ENCODE measurements around the gene HRH1. TPM values are rescaled to one million over a fixed set of nuclear protein-coding genes. Genes with fewer than 3 reads are reported as not detected.

Gene HRH1
- total RNA-seq, 1 donor from 2014 or later, result 6.2 TPM

DNA sequence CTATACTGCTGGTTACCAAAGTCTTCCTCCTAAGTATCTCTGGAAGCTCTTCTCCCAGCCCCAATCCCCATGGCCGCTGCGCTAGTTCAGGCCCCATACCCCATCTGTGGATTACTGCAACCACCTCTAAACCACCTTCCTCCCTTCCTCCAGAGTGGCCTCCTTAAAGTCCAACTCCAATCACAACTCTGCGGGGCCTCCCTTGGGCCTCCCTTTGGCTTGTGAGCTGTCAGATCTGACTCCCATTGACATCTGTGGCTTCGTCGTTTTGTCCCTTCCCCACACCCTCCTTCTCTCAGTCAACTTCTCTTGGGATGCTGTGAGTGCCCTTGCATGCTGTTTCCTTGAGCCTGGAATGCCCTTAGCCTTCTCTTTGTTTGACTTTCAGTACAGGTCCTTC, 9.3 kb upstream of the HRH1 start:
- peak in 1 of 2 donors; percentile 58 for DNase-seq (ENCODE audit: low spot score in 2 of 2)
- intact Hi-C loops (cut with DNase I), result no loop called here
- no peak overlapping the region for H3K4me3 ChIP-seq
- H3K36me3 ChIP-seq, result no peaks in the 10 kb centered on the region
- peaks cover 0 to 7% of the 10 kb centered on the region in 2 donors for H3K4me1 ChIP-seq
- H3K9me3 ChIP-seq, result no peaks in the 10 kb centered on the region
- peak overlapping the region; percentile 29 to 66 for H3K27ac ChIP-seq
- TF ChIP-seq, protein P1, sequence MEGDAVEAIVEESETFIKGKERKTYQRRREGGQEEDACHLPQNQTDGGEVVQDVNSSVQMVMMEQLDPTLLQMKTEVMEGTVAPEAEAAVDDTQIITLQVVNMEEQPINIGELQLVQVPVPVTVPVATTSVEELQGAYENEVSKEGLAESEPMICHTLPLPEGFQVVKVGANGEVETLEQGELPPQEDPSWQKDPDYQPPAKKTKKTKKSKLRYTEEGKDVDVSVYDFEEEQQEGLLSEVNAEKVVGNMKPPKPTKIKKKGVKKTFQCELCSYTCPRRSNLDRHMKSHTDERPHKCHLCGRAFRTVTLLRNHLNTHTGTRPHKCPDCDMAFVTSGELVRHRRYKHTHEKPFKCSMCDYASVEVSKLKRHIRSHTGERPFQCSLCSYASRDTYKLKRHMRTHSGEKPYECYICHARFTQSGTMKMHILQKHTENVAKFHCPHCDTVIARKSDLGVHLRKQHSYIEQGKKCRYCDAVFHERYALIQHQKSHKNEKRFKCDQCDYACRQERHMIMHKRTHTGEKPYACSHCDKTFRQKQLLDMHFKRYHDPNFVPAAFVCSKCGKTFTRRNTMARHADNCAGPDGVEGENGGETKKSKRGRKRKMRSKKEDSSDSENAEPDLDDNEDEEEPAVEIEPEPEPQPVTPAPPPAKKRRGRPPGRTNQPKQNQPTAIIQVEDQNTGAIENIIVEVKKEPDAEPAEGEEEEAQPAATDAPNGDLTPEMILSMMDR (IDR thresholded peaks at IDR 0.05), result no peak
- H3K27me3 ChIP-seq, result no peaks in the 10 kb centered on the region

- intact Hi-C loops (cut with DNase I), result no loop called here
- peak in 1 of 2 donors; percentile 9 for DNase-seq (ENCODE audit: low spot score in 2 of 2)
- no peak overlapping the region for H3K4me3 ChIP-seq
- no peaks in the 10 kb centered on the region for H3K36me3 ChIP-seq
- TF ChIP-seq, protein P1 (IDR thresholded peaks at IDR 0.05), result no peak
- H3K4me1 ChIP-seq, result peaks cover 0 to 6% of the 10 kb centered on the region in 2 donors
- no peaks in the 10 kb centered on the region for H3K9me3 ChIP-seq
- peak overlapping the region; percentile 47 to 66 for H3K27ac ChIP-seq
- no peaks in the 10 kb centered on the region for H3K27me3 ChIP-seq
Observed at GRCh38 chr3:11145888-11146287, 8.4 kb upstream of the HRH1 start.

DNA sequence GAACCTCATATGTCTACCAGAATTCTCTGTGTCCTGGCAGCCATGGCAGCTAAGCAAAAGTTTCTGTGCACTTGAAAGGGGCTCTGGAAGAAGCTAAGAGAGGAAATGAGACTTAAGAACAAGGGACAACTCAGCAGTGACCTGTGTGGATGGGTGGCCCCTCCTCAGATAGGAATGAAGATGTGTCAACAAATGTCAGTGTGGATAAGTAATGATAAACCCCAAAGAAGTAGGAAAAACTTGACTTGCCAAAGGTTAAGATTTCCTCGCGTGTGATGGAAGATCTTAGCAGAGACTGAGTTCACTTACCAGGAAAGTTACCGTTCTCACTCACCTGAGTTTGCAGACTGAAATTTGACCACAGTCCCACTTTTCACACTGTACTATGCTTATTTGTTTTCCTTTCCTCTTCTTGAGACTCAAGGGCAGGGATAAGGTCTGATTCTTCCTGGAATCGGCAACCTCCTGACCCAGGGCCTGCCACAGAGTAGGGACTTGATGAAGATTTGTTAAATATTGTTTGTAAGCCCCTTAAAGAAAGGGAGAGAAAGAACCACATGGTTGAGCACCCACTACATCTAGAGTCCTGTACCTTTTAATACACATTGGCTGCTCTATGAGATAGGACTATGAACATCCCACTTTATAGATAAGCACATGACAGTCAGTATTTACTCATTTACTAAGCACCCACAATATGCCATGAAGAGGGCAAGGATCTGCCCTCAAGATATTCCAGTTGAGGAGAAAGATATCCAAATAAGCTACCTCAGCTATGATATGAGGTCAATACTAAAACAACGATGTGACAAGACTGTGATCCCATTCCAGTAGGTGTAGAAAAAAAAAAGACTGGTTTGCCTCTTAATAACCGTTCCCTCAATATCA, 7.3 kb upstream of the HRH1 start:
- H3K27me3 ChIP-seq, result no peaks in the 10 kb centered on the region
- H3K4me3 ChIP-seq, result no peak overlapping the region
- peak in 1 of 2 donors; percentile 54 for DNase-seq (ENCODE audit: low spot score in 2 of 2)
- TF ChIP-seq, protein P1 (IDR thresholded peaks at IDR 0.05), result no peak
- peak overlapping the region; percentile 47 to 66 for H3K27ac ChIP-seq
- H3K9me3 ChIP-seq, result no peaks in the 10 kb centered on the region
- intact Hi-C loops (cut with DNase I), result no loop called here
- H3K36me3 ChIP-seq, result no peaks in the 10 kb centered on the region
- peaks cover 0 to 6% of the 10 kb centered on the region in 2 donors for H3K4me1 ChIP-seq

DNA sequence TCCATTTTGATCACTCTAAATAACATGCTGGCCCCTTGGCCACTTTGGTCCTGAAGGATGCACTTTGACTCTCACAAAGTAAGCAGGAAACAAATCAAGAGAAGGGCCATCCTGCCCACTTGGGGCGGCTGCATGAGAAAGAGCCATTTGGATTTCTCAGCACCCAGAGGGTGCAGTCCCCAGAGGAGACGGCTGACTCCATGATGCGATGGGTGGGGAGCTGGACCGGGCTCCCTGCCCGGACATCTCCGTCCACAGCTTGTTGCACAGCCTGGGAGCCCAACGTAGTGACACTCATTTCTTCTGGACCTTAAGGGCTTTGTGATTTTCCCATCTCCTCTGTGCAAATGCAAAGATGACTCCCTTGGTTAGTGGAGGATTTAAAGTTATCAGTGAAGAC, 4.0 kb upstream of the HRH1 start:
- no peak for DNase-seq (ENCODE audit: low spot score in 2 of 2)

GRCh38 chr3:11152301-11152700, 2.0 kb upstream of the HRH1 start:
- Histone ChIP-seq H3K4me3 (no peak overlapping the region), H3K36me3 (no peaks in the 10 kb centered on the region), H3K4me1 (peaks cover 4 to 15% of the 10 kb centered on the region in 2 donors), H3K27me3 (no peaks in the 10 kb centered on the region), H3K9me3 (no peaks in the 10 kb centered on the region), H3K27ac (peak overlapping the region; percentile 92 to 96)
- no peak for DNase-seq (ENCODE audit: low spot score in 2 of 2)
- TF ChIP-seq, protein P1 (IDR thresholded peaks at IDR 0.05), result no peak
- intact Hi-C loops (cut with DNase I), result loop anchor here (5.0 kb wide), 1 partner anchor 55 kb away; no protein-coding TSS in a partner anchor

More for the DNA sequence above, 4.0 kb upstream of the HRH1 start:
- H3K9me3 ChIP-seq, result no peaks in the 10 kb centered on the region
- peak overlapping the region; percentile 71 to 96 for H3K27ac ChIP-seq
- TF ChIP-seq, protein P1 (IDR thresholded peaks at IDR 0.05), result no peak
- peaks cover 0 to 11% of the 10 kb centered on the region in 2 donors for H3K4me1 ChIP-seq
- intact Hi-C loops (cut with DNase I), result loop anchor here (5.0 kb wide), 1 partner anchor 53 kb away; no protein-coding TSS in a partner anchor
- H3K4me3 ChIP-seq, result no peak overlapping the region
- no peaks in the 10 kb centered on the region for H3K36me3 ChIP-seq
- H3K27me3 ChIP-seq, result no peaks in the 10 kb centered on the region
